GM12891 (cell line): ENCODE data around the gene NECAB2.

Source experiments
- PAX5 ChIP-seq: IDR thresholded peaks from 2 replicates; pipeline ENCODE4 v1.6.1; 2011; ENCODE audit warnings: low read length, moderate library complexity, mild to moderate bottlenecking; ENCODE audit not compliant: insufficient read depth, severe bottlenecking
- POLR2A ChIP-seq: IDR thresholded peaks from 2 replicates; pipeline ENCODE4 v1.6.1; 2011; ENCODE audit warnings: low read depth, low read length, control low read depth
- POLR2AphosphoS5 ChIP-seq: IDR thresholded peaks from 2 replicates; pipeline ENCODE4 v1.6.1; 2011; ENCODE audit warnings: low read depth, low read length, control low read depth
- POU2F2 ChIP-seq: IDR thresholded peaks from 2 replicates; pipeline ENCODE4 v1.6.1; 2011; ENCODE audit warnings: low read depth, mild to moderate bottlenecking, control low read depth, low read length, moderate library complexity
- SPI1 ChIP-seq: IDR thresholded peaks from 2 replicates; pipeline ENCODE4 v1.6.1; 2011; ENCODE audit warnings: low read depth, low read length, control low read depth
- TAF1 ChIP-seq: IDR thresholded peaks from 2 replicates; pipeline ENCODE4 v1.6.1; 2011; ENCODE audit warnings: low read depth, low read length, control low read depth

- TF ChIP-seq POLR2A (no peak), POLR2AphosphoS5 (no peak), TAF1 (no peak), SPI1 (no peak), POU2F2 (no peak), PAX5 (no peak)
Measured at GRCh38 chr16:83968891-83969649, 1.0 kb downstream of the NECAB2 start.
